Fibroblast of peridontal ligament (primary cell): Measurements from ENCODE around the gene FOCAD.

Source experiments
- DNase-seq: peaks from one replicate; pipeline ENCODE4 v3.0.0-alpha.2; 2010; ENCODE audit errors: extremely low read depth

Gene FOCAD

GRCh38 chr9:20683351-20684034 is 566 bp upstream of the FOCAD start:
- DNase-seq: peak; percentile 81

- peak; percentile 88 for DNase-seq
These were observed 1.0 kb downstream of the FOCAD start for GRCh38 chr9:20684875-20685696.

GRCh38 chr9:20685769-20686168 is 1.7 kb downstream of the FOCAD start:
- no peak for DNase-seq

GRCh38 chr9:20689833-20690232 is 5.8 kb downstream of the FOCAD start:
- DNase-seq: no peak

GRCh38 chr9:20692554-20692953 is 8.5 kb downstream of the FOCAD start:
- no peak for DNase-seq

- no peak for DNase-seq
These were observed 9.0 kb downstream of the FOCAD start for GRCh38 chr9:20693068-20693467.

- no peak for DNase-seq
These were observed 10.2 kb downstream of the FOCAD start for GRCh38 chr9:20694248-20694647.

GRCh38 chr9:20697021-20697719 is 13.1 kb downstream of the FOCAD start:
- no peak for DNase-seq

GRCh38 chr9:20698782-20699181 is 14.7 kb downstream of the FOCAD start:
- DNase-seq: no peak

- no peak for DNase-seq
These were observed 17.0 kb downstream of the FOCAD start for GRCh38 chr9:20701060-20701459.

- no peak for DNase-seq
These were observed 18.5 kb downstream of the FOCAD start for GRCh38 chr9:20702570-20702969.

- no peak for DNase-seq
These were observed 19.1 kb downstream of the FOCAD start for GRCh38 chr9:20703146-20703545.

- DNase-seq: no peak
These were observed 23.6 kb downstream of the FOCAD start for GRCh38 chr9:20707708-20708107.

GRCh38 chr9:20713172-20713571 is 29.1 kb downstream of the FOCAD start:
- DNase-seq: no peak

- no peak for DNase-seq
These were observed 30.7 kb downstream of the FOCAD start for GRCh38 chr9:20714442-20715415.

- DNase-seq: no peak
These were observed 38.2 kb downstream of the FOCAD start for GRCh38 chr9:20722221-20722620.

GRCh38 chr9:20725675-20726074 is 41.6 kb downstream of the FOCAD start:
- DNase-seq: peak; percentile 22

GRCh38 chr9:20726144-20726543 is 42.1 kb downstream of the FOCAD start:
- DNase-seq: peak; percentile 18

- DNase-seq: peak; percentile 76
These were observed 44.6 kb downstream of the FOCAD start for GRCh38 chr9:20728493-20729220.

- no peak for DNase-seq
These were observed 45.5 kb downstream of the FOCAD start for GRCh38 chr9:20729523-20729922.

GRCh38 chr9:20732118-20732517 is 48.1 kb downstream of the FOCAD start:
- no peak for DNase-seq
